ENCODE data around the gene RING1. TPM values are rescaled to one million over a fixed set of nuclear protein-coding genes. Genes with fewer than 3 reads are reported as not detected.

RING1 gene
- total RNA-seq, 4 donors from 2014 or later = 15.0 to 25.3 (median 20.6) TPM

GRCh38 chr6:33176906-33177305 is 31.4 kb upstream of the RING1 start:
- intact Hi-C loops (cut with DNase I) = no loop called here
- DNase-seq (ENCODE audit: extremely low spot score) = no peak
- H3K36me3 ChIP-seq = no peaks in the 10 kb centered on the region
- no peak for TF ChIP-seq CTCF (IDR thresholded peaks at IDR 0.05)
- no peak for TF ChIP-seq POLR2AphosphoS5 (IDR thresholded peaks at IDR 0.05)
- no peak for TF ChIP-seq POLR2A (IDR thresholded peaks at IDR 0.05; ENCODE audit: low read depth)
- no peak for TF ChIP-seq EP300 (IDR thresholded peaks at IDR 0.05)
- H3K9me3 ChIP-seq = no peaks in the 10 kb centered on the region
- no peak overlapping the region for H3K27ac ChIP-seq (replicated peaks in 1 of 4)
- no peak overlapping the region for H3K4me3 ChIP-seq
- H3K4me1 ChIP-seq = no peaks in the 10 kb centered on the region
- WGBS = 90% methylated on average over 7 of the region's 7 CpGs
- H3K27me3 ChIP-seq = no peaks in the 10 kb centered on the region

GRCh38 chr6:33177552-33178446 is 30.5 kb upstream of the RING1 start:
- no peak for TF ChIP-seq POLR2AphosphoS5 (IDR thresholded peaks at IDR 0.05)
- H3K4me3 ChIP-seq = no peak overlapping the region
- no peak overlapping the region for H3K27ac ChIP-seq (replicated peaks in 1 of 4)
- WGBS = 79% methylated on average over 19 of the region's 19 CpGs
- H3K36me3 ChIP-seq = no peaks in the 10 kb centered on the region
- intact Hi-C loops (cut with DNase I) = no loop called here
- no peaks in the 10 kb centered on the region for H3K9me3 ChIP-seq
- no peak for DNase-seq (ENCODE audit: extremely low spot score)
- H3K27me3 ChIP-seq = no peaks in the 10 kb centered on the region
- H3K4me1 ChIP-seq = no peaks in the 10 kb centered on the region

GRCh38 chr6:33178755-33179475 is 29.4 kb upstream of the RING1 start:
- intact Hi-C loops (cut with DNase I) = no loop called here

GRCh38 chr6:33181141-33181540 is 27.2 kb upstream of the RING1 start:
- TF ChIP-seq EP300 (IDR thresholded peaks at IDR 0.05) (no peak), CTCF (IDR thresholded peaks at IDR 0.05) (no peak), POLR2AphosphoS5 (IDR thresholded peaks at IDR 0.05) (no peak), POLR2A (IDR thresholded peaks at IDR 0.05; ENCODE audit: low read depth) (no peak)
- intact Hi-C loops (cut with DNase I) = no loop called here
- DNase-seq (ENCODE audit: extremely low spot score) = no peak
- Histone ChIP-seq H3K27me3 (peaks cover 0 to 16% (median 0%) of the 10 kb centered on the region in 4 donors), H3K27ac (replicated peaks in 1 of 4) (no peak overlapping the region), H3K9me3 (no peaks in the 10 kb centered on the region), H3K4me3 (no peak overlapping the region), H3K4me1 (no peaks in the 10 kb centered on the region), H3K36me3 (no peaks in the 10 kb centered on the region)
- 84% methylated on average over 7 of the region's 7 CpGs for WGBS

More at GRCh38 chr6:33178755-33179475, 29.4 kb upstream of the RING1 start:
- 84% methylated on average over 7 of the region's 10 CpGs for WGBS
- H3K27ac ChIP-seq (replicated peaks in 1 of 4) = no peak overlapping the region
- no peaks in the 10 kb centered on the region for H3K4me1 ChIP-seq
- DNase-seq (ENCODE audit: extremely low spot score) = no peak
- TF ChIP-seq POLR2A (IDR thresholded peaks at IDR 0.05; ENCODE audit: low read depth) (no peak), CTCF (IDR thresholded peaks at IDR 0.05) (no peak), EP300 (IDR thresholded peaks at IDR 0.05) (no peak), POLR2AphosphoS5 (IDR thresholded peaks at IDR 0.05) (no peak)
- no peaks in the 10 kb centered on the region for H3K36me3 ChIP-seq
- H3K9me3 ChIP-seq = no peaks in the 10 kb centered on the region
- no peak overlapping the region for H3K4me3 ChIP-seq
- H3K27me3 ChIP-seq = no peaks in the 10 kb centered on the region

- H3K9me3 ChIP-seq = no peaks in the 10 kb centered on the region
- no peak overlapping the region for H3K4me3 ChIP-seq
- DNase-seq (ENCODE audit: extremely low spot score) = no peak
- intact Hi-C loops (cut with DNase I) = no loop called here
- WGBS = 78% methylated on average over 5 of the region's 5 CpGs
- no peak for TF ChIP-seq CTCF (IDR thresholded peaks at IDR 0.05)
- no peak overlapping the region for H3K27ac ChIP-seq (replicated peaks in 1 of 4)
- H3K4me1 ChIP-seq = no peaks in the 10 kb centered on the region
- H3K36me3 ChIP-seq = no peaks in the 10 kb centered on the region
- peaks cover 0 to 35% (median 0%) of the 10 kb centered on the region in 4 donors for H3K27me3 ChIP-seq
Observed at GRCh38 chr6:33183071-33183683, 25.1 kb upstream of the RING1 start.
